MM.1S (cell line): ENCODE results near the gene ADD2.

ENCODE experiments used
- DNase-seq: peaks from one replicate; pipeline ENCODE4 v3.0.0-alpha.2; 2015
- H2AFZ ChIP-seq: fragments of 300-600 bp; sonication (generic); 2 replicates; pipeline ENCODE4 v1.6.0; 2016; ENCODE audit warnings: antibody characterized with exemption, low read length
- H3F3A ChIP-seq: fragments of 300-600 bp; sonication (generic); 2 replicates; pipeline ENCODE4 v1.6.1; 2016; ENCODE audit warnings: mild to moderate bottlenecking, antibody characterized with exemption, low read length, moderate library complexity, mixed read lengths; ENCODE audit not compliant: insufficient read depth
- H3K27ac ChIP-seq: fragments of 300-600 bp; sonication (generic); 2 replicates; pipeline ENCODE4 v1.5.1; 2016; ENCODE audit warnings: mild to moderate bottlenecking, low read length
- H3K27me3 ChIP-seq: fragments of 300-600 bp; sonication (generic); replicated peaks from 2 replicates; pipeline ENCODE4 v1.6.0; 2016; ENCODE audit warnings: low read length; ENCODE audit not compliant: insufficient read depth
- H3K36me3 ChIP-seq: fragments of 300-600 bp; sonication (generic); replicated peaks from 2 replicates; pipeline ENCODE4 v1.6.1; 2016; ENCODE audit warnings: mild to moderate bottlenecking, low read length, mixed read lengths; ENCODE audit not compliant: insufficient read depth
- H3K4me1 ChIP-seq: fragments of 300-600 bp; sonication (generic); 2 replicates; pipeline ENCODE4 v1.6.1; 2016; ENCODE audit warnings: low read length, mixed read lengths
- H3K4me2 ChIP-seq: fragments of 300-600 bp; sonication (generic); 2 replicates; pipeline ENCODE4 v1.6.0; 2016; ENCODE audit warnings: low read depth, low read length
- H3K4me3 ChIP-seq: fragments of 300-600 bp; sonication (generic); 2 replicates; pipeline ENCODE4 v1.5.1; 2016; ENCODE audit warnings: low read length, mixed read lengths
- H3K79me2 ChIP-seq: fragments of 300-600 bp; sonication (generic); 2 replicates; pipeline ENCODE4 v1.6.1; 2016; ENCODE audit warnings: mixed run types, low read length, mixed read lengths
- H3K9ac ChIP-seq: fragments of 300-600 bp; sonication (generic); 2 replicates; pipeline ENCODE4 v1.6.1; 2016; ENCODE audit warnings: low read length, mixed read lengths
- H3K9me2 ChIP-seq: fragments of 300-600 bp; sonication (generic); replicated peaks from 2 replicates; pipeline ENCODE4 v1.6.1; 2016; ENCODE audit warnings: mild to moderate bottlenecking, low read length, mixed read lengths; ENCODE audit not compliant: insufficient read depth
- H3K9me3 ChIP-seq: fragments of 300-600 bp; sonication (generic); replicated peaks from 2 replicates; pipeline ENCODE4 v1.6.1; 2016; ENCODE audit warnings: mild to moderate bottlenecking, low read length, mixed read lengths; ENCODE audit not compliant: insufficient read depth
- H4K20me1 ChIP-seq: fragments of 300-600 bp; sonication (generic); 2 replicates; pipeline ENCODE4 v1.6.1; 2016; ENCODE audit warnings: mild to moderate bottlenecking, low read length, moderate library complexity, mixed read lengths; ENCODE audit not compliant: insufficient read depth
- EZH2 ChIP-seq: fragments of 300-600 bp; sonication (generic); optimal IDR thresholded peaks from 2 replicates; pipeline ENCODE3; 2017; ENCODE audit warnings: low read depth, mild to moderate bottlenecking, antibody characterized with exemption, low read length, mixed read lengths
- EZH2phosphoT487 ChIP-seq: fragments of 300-600 bp; sonication (generic); IDR thresholded peaks from 2 replicates; pipeline ENCODE4 v1.6.1; 2018; ENCODE audit warnings: antibody characterized with exemption, low read length
- TF ChIP-seq, protein P1 (sequence below): fragments of 300-600 bp; sonication (generic); IDR thresholded peaks from 2 replicates; pipeline ENCODE4 v1.5.1; 2016; ENCODE audit warnings: antibody characterized with exemption, low read length, mixed read lengths

Gene ADD2

DNA sequence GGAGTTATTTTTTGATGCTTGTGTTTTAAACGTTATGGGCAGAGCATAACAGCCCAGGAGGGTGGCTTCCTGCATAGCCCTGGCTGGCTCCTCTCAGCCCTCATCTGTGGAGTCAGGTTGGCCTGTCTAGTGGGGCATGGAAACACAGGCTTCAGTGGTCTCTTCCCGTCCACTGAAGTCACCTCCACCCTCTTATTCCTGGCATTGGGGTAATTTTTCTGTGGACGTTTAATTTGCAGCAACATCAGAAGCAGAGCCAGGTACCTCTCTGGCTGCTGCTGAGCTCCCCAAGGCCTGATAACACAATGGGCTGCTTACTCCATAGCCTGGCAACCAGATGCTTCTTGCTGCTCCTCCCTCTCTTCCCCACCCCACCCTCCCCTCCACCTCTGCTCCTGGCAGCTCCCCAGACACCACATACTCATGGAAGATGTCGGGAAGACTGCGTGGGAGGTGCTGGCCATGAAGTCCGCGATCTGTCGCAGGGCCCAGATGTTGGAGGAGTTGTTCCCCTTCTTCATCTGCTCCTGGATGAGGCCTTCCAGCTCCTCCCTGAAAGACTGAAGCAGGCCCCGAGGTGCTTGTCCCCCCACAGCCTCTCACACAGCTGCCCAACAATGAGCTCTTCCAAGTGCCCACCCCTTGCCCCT lies 64.0 kb downstream of the ADD2 start:
- H3K4me2 ChIP-seq = no peak overlapping the region

GRCh38 chr2:70702711-70703395 lies 65.1 kb downstream of the ADD2 start:
- Histone ChIP-seq H3K9me3 (no peaks in the 10 kb centered on the region), H3K9ac (no peak overlapping the region), H3K79me2 (no peaks in the 10 kb centered on the region), H4K20me1 (no peaks in the 10 kb centered on the region), H3K4me3 (no peak overlapping the region), H3F3A (no peaks in the 10 kb centered on the region), H3K9me2 (no peaks in the 10 kb centered on the region), H3K36me3 (no peaks in the 10 kb centered on the region), H3K27me3 (no peaks in the 10 kb centered on the region), H3K27ac (no peak overlapping the region), H2AFZ (no peak overlapping the region), H3K4me2 (no peak overlapping the region), H3K4me1 (no peaks in the 10 kb centered on the region)
- TF ChIP-seq EZH2 (no peak), EZH2phosphoT487 (no peak)
- TF ChIP-seq, protein P1, sequence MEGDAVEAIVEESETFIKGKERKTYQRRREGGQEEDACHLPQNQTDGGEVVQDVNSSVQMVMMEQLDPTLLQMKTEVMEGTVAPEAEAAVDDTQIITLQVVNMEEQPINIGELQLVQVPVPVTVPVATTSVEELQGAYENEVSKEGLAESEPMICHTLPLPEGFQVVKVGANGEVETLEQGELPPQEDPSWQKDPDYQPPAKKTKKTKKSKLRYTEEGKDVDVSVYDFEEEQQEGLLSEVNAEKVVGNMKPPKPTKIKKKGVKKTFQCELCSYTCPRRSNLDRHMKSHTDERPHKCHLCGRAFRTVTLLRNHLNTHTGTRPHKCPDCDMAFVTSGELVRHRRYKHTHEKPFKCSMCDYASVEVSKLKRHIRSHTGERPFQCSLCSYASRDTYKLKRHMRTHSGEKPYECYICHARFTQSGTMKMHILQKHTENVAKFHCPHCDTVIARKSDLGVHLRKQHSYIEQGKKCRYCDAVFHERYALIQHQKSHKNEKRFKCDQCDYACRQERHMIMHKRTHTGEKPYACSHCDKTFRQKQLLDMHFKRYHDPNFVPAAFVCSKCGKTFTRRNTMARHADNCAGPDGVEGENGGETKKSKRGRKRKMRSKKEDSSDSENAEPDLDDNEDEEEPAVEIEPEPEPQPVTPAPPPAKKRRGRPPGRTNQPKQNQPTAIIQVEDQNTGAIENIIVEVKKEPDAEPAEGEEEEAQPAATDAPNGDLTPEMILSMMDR = no peak
- no peak for DNase-seq

More for the DNA sequence above, 64.0 kb downstream of the ADD2 start:
- H3K4me3 ChIP-seq = no peak overlapping the region
- H3F3A ChIP-seq = no peaks in the 10 kb centered on the region
- H4K20me1 ChIP-seq = no peaks in the 10 kb centered on the region
- no peaks in the 10 kb centered on the region for H3K4me1 ChIP-seq
- no peaks in the 10 kb centered on the region for H3K9me2 ChIP-seq
- no peaks in the 10 kb centered on the region for H3K27me3 ChIP-seq
- TF ChIP-seq EZH2phosphoT487 (no peak), EZH2 (no peak)
- TF ChIP-seq, protein P1 = no peak
- H3K36me3 ChIP-seq = no peaks in the 10 kb centered on the region
- no peaks in the 10 kb centered on the region for H3K79me2 ChIP-seq
- no peaks in the 10 kb centered on the region for H3K9me3 ChIP-seq
- no peak overlapping the region for H3K9ac ChIP-seq
- H2AFZ ChIP-seq = no peak overlapping the region
- DNase-seq = no peak
- H3K27ac ChIP-seq = no peak overlapping the region

DNA sequence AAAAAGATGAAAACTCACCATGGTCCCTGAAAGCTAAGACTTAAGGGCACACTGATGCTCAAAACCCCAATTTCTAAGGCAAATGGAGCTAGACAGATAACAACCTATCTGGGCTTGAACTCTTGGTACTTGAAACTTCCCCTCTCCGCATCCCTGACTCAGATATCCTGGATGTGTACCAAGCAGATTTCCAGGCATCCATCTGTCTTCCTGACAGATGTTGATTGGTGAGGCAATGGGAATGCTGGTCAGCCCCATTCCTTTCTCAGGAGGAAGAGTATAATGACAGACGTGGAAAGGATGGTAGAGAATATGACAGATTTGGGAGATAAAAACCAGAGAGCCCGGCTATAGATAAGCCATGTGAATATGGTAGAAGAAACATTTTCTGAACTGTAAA lies 69.2 kb downstream of the ADD2 start:
- H3K9me2 ChIP-seq = no peaks in the 10 kb centered on the region
- H3K4me3 ChIP-seq = no peak overlapping the region
- H3K9me3 ChIP-seq = no peaks in the 10 kb centered on the region
- DNase-seq = no peak
- H3K9ac ChIP-seq = no peak overlapping the region
- no peaks in the 10 kb centered on the region for H3F3A ChIP-seq
- no peak for TF ChIP-seq EZH2phosphoT487
- TF ChIP-seq, protein P1 = no peak
- no peak for TF ChIP-seq EZH2
- no peak overlapping the region for H3K27ac ChIP-seq
- H2AFZ ChIP-seq = no peak overlapping the region
- H3K4me1 ChIP-seq = no peaks in the 10 kb centered on the region
- H3K36me3 ChIP-seq = no peaks in the 10 kb centered on the region
- no peaks in the 10 kb centered on the region for H3K27me3 ChIP-seq
- no peak overlapping the region for H3K4me2 ChIP-seq
- no peaks in the 10 kb centered on the region for H4K20me1 ChIP-seq
- no peaks in the 10 kb centered on the region for H3K79me2 ChIP-seq
